Epidermal melanocyte (primary cell): ENCODE data around the gene IFIT3.
"Not testable (repeated sequence)": the region's sequence is repeated elsewhere in the genome, so short reads cannot be mapped to it uniquely, and the experiment has no call there.

Experiments
- DNase-seq: peaks from one replicate; pipeline ENCODE4 v3.0.0; 2011; ENCODE audit warnings: low spot score; ENCODE audit not compliant: insufficient read length

Gene IFIT3, protein sequence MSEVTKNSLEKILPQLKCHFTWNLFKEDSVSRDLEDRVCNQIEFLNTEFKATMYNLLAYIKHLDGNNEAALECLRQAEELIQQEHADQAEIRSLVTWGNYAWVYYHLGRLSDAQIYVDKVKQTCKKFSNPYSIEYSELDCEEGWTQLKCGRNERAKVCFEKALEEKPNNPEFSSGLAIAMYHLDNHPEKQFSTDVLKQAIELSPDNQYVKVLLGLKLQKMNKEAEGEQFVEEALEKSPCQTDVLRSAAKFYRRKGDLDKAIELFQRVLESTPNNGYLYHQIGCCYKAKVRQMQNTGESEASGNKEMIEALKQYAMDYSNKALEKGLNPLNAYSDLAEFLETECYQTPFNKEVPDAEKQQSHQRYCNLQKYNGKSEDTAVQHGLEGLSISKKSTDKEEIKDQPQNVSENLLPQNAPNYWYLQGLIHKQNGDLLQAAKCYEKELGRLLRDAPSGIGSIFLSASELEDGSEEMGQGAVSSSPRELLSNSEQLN

GRCh38 chr10:89327803-89328441 lies at the start of gene IFIT3:
Gene IFIT3 (plus strand): TSS chr10:89327997. CDS start chr10:89328074, 77 bp downstream.
- peak; percentile 63 for DNase-seq

DNA sequence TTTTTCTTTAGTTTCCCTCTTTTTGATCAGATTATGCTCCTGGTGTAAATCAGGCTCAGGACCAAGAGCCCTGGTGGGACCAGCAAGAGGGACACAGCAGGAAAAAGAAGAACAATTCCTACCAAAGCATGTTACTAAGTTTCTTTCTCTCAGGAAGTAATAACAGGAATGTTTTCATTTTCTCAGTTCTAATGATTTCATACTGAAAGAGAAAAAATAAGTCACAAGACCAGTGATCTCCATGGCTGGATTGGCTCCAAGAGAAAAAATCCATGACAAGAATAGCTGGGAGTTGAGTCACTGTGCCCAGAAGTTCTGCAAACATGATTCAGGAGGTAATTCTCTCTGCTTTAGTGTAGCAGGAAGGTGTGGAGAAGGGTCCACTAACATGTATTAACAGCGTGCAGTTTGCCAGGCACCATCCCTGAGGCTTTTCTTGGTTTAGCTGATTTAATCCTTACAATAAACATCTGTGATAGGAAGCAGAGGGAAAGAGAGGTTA lies 49.7 kb upstream of the IFIT3 start:
- DNase-seq: peak; percentile 51

GRCh38 chr10:89278900-89279392 lies 48.9 kb upstream of the IFIT3 start:
- DNase-seq: no peak

- no peak for DNase-seq
These were observed 48.4 kb upstream of the IFIT3 start for GRCh38 chr10:89279421-89279869.

DNA sequence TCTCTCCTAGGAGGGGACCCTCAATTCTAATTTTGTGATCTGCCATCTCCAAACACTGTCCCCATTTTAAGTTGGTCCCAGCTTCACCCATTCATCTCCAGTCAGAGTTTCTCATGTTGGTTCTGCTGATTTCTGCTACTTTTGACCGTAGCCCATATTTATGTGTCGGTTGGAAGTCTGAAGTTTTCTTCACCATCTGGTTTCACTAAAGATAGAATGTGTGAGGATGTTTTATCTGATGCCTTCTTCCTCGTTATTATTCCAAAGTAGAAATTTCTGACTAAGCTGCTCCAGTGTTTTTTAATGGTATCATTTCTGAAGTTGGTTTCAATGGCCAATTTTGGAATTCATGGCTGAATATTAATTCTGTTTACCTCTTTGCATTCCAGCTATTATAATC lies 47.3 kb upstream of the IFIT3 start:
- DNase-seq: no peak

GRCh38 chr10:89281606-89282395 lies 46.0 kb upstream of the IFIT3 start:
- no peak for DNase-seq

DNA sequence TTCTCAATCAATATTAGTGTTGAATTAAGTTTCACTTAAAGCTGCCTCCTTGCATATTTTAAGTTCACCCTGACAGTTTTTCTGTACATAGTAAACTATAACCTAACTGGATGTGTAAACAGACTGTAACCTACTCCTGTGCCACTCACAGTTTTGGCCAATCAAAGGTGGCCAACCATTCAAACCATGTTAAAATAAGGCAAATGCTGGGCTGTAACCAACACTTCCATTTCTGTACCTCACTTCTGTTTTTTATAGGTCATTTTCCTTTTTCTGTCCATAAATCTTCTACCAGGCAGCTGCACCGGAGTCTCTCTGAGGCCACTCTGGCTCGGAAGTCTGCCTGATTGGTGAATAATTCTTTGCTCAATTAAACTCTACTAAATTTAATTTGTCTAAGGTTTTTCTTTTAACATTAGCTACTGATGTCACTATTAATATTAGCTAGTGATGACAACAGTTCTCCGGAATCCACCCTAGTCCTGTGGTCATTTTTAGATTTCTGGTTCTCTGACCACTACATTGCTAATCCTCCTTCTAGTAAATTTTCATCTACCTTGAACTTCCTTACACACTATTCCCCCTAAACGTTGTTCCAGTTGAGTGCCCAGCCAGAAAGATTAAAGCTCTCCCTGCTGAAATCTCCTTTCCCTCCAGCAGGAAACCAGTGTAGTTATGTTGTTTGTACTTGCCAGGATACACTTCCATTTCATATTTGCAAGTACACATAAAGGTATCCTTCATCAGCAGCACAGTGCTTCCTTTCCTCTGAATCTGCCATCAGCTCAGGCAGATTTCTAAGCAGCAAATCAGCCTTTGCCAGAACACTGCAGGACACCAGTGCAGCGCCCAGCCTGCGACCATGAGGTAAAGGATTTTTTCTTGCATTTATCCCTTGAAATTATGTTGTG lies 44.5 kb upstream of the IFIT3 start:
- no peak for DNase-seq

DNA sequence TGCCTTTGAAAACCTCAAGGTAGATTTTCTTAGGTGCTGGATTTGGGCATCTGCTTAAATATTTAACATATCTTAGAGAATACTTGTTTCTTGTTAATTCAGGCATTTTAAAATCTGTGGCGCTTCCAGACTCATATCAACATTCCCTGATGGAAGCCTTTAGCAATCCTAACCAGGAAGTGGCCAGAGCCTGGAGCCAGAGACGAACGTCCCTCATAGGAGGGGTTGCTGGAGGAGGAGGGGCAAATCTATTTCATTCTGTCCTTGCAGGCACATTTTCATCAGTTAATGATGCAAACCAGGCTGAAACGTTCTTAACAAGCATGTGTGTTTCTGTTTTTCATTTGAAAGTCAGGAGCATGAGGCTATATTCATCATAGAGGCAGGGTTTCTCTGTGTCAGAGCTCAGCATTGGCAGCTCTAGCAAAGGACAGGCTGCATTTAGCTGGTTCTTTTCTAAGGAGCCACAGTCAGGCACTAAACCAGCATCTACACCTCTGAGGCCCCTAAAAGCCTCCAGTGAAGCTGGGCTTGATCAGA lies 43.8 kb upstream of the IFIT3 start:
- DNase-seq: peak; percentile 70

DNA sequence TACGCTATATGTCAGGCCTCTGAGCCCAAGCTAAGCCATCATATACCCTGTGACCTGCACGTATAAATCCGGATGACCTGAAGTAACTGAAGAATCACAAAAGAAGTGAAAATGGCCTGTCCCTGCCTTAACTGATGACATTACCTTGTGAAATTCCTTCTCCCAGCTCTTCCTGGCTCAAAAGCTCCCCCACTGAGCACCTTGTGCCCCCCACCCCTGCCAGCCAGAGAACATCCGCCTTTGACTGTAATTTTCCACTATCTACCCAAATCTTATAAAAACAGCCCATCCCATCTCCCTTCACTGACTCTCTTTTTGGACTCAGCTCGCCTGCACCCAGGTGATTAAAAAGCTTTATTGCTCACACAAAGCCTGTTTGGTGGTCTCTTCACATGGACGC lies 43.1 kb upstream of the IFIT3 start:
- DNase-seq: not testable (repeated sequence)

DNA sequence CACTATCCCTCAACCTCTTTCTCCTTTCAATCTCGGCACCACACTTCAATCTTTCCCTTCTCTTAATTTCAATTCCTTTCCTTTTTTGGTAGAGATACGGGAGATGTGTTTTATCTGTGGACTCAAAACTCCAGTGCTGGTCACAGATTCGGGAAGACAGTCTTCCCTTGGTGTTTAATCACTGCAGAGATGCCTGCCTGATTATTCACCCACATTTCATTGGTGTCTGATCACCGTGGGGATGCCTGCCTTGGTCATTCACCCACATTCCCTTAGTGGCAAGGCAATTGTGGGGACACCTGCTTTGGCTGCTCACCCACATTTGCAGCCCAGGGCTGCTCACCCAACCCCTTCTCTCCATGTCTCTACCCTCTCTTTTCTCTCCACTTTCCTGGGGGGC lies 42.5 kb upstream of the IFIT3 start:
- not testable (repeated sequence) for DNase-seq

DNA sequence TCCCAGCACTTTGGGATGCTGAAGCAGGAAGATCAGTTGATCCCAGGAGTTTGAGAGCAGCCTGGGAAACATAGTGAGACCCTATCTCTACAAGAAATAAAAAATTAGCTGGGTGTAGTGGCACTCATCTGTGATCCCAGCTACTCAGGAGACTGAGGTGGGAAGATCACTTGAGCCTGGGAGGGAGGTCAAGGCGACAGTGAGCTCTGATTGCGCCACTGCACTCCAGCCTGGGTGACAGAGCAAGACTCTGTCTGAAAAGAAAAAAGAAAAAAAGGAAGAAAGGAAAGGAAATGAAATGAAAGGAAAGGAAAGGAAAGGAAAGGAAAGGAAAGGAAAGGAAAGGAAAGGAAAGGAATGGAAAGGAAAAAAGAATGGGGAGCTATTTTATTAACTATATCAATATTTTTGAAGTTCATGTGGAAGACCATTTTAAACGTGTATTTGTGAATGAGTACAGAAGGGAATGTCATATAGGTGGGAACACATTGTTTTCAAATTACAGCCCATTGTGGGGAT lies 33.0 kb upstream of the IFIT3 start:
- DNase-seq: no peak

DNA sequence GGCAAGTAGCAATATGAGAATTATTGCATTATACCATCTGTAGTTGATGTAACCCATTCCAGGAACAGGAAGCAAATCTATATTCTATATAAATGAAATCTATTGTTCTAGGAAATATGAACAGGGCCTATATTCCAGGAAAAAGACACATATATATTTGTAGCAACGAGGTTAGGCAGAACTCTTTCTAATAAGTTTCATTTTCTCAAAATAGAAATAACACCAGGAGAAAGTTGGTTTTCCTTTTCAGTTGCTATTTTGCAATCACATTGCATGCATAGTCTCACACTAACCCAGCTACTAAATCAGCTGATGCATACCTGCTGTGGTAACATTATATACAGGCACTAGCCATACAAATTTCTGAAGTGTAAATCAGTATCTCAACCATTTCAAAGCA lies 32.2 kb upstream of the IFIT3 start:
- no peak for DNase-seq

DNA sequence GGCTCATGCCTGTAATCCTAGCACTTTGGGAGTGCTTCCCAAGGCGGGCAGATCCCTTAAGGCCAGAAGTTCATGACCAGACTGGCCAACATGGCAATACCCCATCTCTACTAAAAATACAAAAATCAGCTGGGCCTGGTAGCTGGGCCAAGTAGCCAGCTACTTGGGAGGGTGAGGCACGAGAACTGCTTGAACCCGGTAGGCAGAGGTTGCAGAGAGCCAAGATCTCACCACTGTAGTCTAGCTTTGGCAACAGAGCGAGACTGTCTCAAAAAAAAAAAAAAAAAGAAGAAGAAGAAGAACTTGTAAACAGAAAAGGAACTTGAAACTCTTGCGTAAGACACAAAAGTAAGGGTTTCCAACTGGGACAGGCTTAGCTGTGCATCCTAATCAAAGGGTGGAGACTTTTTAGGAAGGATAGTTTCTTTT lies 31.6 kb upstream of the IFIT3 start:
- no peak for DNase-seq

DNA sequence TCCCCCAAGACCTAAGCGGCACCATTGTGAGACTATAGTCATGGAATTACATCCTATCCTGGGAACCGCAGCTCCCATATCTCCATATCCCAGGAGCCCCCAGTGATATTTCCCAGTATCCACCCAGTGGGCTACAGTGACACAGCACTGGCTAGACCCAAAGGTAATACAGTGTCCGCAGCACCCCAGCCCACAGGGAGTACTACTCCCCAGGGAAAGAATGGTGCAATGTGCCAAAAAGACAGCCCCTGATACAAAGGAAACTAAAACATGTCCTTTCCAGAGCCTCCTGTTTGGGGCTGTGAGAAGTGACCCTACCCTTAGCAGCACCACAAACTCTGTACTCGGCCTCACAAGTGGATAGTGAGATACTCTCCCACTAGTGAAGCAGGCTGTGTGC lies 30.4 kb upstream of the IFIT3 start:
- DNase-seq: no peak

DNA sequence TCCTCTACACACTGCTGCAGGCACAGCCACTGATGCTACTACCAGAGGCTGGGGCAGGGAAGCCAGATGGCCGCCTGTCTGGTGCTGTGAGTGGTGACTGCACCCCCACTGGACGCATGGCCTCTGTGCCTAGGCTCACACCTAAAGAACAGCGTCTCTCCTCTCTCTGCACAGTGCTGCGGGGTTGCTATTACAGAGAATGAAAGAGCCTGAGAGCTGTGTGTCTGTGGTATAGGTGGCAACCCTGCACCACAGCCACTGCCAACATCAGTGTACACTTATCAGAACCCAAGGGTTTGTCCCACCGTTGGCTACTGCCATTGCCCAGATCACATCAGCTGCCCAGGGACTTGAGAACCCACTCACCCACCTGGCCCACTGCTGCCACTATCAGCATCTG lies 30.0 kb upstream of the IFIT3 start:
- DNase-seq: no peak

- DNase-seq: no peak
These were observed 28.8 kb upstream of the IFIT3 start for GRCh38 chr10:89299031-89299430.

DNA sequence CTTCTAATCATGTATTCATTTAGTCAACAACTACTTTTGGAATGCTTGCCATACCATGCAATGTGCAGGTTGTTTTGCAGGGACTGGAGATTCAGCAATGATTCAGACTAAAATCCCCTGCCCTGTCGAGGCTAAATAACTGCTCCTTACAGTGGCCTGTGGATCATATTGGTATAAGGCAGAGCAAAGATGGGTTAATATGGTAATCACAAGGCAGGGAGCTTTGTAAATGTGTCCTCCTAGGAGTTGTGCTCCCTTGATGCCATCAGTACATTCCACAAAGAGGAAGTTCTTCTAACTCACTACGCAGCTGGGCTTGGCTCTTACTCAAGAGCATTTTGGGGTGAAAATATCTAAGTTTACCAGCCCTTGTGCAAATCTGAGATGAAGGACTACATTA lies 26.6 kb upstream of the IFIT3 start:
- DNase-seq: no peak

DNA sequence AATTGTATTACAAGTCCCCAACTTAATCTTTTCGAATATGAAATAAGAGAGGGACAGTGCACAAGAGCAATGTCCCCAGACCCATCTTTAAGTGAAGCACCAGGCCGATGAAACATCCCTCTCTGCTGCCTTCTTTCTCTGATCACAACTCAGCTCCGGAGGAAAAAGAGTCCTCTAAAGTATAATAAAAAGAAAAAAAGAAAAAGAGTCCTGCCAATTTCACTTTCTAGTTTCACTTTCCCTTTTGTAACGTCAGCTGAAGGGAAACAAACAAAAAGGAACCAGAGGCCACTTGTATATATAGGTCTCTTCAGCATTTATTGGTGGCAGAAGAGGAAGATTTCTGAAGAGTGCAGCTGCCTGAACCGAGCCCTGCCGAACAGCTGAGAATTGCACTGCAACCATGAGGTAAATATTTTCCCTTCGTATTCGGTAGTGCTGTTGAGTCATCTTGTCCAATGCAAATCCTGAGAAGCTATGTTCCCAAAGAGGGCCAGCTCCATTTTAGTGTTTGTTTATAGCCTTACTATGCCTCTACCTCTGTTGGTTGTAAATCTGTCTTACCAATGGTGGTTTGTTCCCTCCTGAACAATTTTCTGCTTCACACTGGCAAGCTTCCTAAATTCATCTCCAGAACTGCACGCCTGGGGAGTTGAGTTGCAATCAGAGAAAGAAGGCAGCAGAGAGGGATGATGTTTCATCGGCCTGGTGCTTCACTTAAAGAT lies 25.9 kb upstream of the IFIT3 start, which contains the start of gene IFIT2:
Gene IFIT2, plus strand, starts transcription at position 326 of the 725 bp plus-strand sequence. Its CDS starts 78 bp downstream, at position 404.
- no peak for DNase-seq

DNA sequence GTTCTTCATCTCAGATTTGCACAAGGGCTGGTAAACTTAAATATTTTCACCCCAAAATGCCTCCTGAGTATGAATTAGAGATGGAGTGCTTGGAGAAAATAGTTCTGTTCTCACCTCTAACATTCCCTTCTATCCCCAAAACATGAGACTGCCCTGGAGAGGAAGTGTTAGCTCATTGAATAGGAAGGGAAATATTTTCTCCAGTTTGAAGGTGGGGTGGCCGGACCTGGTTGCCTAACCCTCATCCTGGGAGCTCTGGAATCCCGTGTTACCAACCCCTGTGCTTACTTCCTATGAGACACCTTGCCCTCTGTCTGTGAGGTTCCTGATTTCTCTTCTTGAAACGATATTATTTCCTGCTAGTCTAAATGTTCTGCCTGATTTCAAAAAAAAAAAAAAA lies 25.2 kb upstream of the IFIT3 start:
- no peak for DNase-seq
